ENCODE results near the gene CENPX. TPM values are rescaled to one million over a fixed set of nuclear protein-coding genes. Genes with fewer than 3 reads are reported as not detected.

The CENPX gene
- total RNA-seq, 1 donor from 2014 or later: 40.2 TPM

- no peak for DNase-seq
- Histone ChIP-seq H3K27me3 (no peaks in the 10 kb centered on the region), H3K4me1 (peaks cover 3% of the 10 kb centered on the region), H3K36me3 (peaks cover 4% of the 10 kb centered on the region), H3K4me3 (no peak overlapping the region), H3K9me3 (no peaks in the 10 kb centered on the region), H3K27ac (no peak overlapping the region)
- ATAC-seq: no peak
- no peak for TF ChIP-seq CTCF (IDR thresholded peaks at IDR 0.05)
- intact Hi-C loops (cut with DNase I): no loop called here
Measured at GRCh38 chr17:81998212-81998611, 24.5 kb downstream of the CENPX start.

- TF ChIP-seq CTCF (IDR thresholded peaks at IDR 0.05): no peak
- DNase-seq (no peak), ATAC-seq (no peak)
- Histone ChIP-seq H3K4me3 (no peak overlapping the region), H3K36me3 (peaks cover 4% of the 10 kb centered on the region), H3K27ac (no peak overlapping the region), H3K9me3 (no peaks in the 10 kb centered on the region), H3K4me1 (peaks cover 14% of the 10 kb centered on the region), H3K27me3 (no peaks in the 10 kb centered on the region)
- intact Hi-C loops (cut with DNase I): no loop called here
Measured at GRCh38 chr17:81996757-81997441, 25.8 kb downstream of the CENPX start.

- intact Hi-C loops (cut with DNase I): no loop called here
- no peak for DNase-seq
Measured at GRCh38 chr17:81996232-81996756, 26.4 kb downstream of the CENPX start.

GRCh38 chr17:81995463-81996231 lies 27.0 kb downstream of the CENPX start:
- no peak for TF ChIP-seq CTCF (IDR thresholded peaks at IDR 0.05)
- ATAC-seq (no peak), DNase-seq (no peak)
- no peaks in the 10 kb centered on the region for H3K9me3 ChIP-seq
- H3K4me3 ChIP-seq: no peak overlapping the region
- peaks cover 4% of the 10 kb centered on the region for H3K36me3 ChIP-seq
- H3K27me3 ChIP-seq: no peaks in the 10 kb centered on the region
- peaks cover 26% of the 10 kb centered on the region for H3K4me1 ChIP-seq
- intact Hi-C loops (cut with DNase I): no loop called here
- H3K27ac ChIP-seq: no peak overlapping the region

More at GRCh38 chr17:81996232-81996756, 26.4 kb downstream of the CENPX start:
- H3K27me3 ChIP-seq: no peaks in the 10 kb centered on the region
- H3K4me3 ChIP-seq: no peak overlapping the region
- ATAC-seq: no peak
- TF ChIP-seq CTCF (IDR thresholded peaks at IDR 0.05): no peak
- H3K4me1 ChIP-seq: peaks cover 20% of the 10 kb centered on the region
- H3K36me3 ChIP-seq: peaks cover 4% of the 10 kb centered on the region
- no peaks in the 10 kb centered on the region for H3K9me3 ChIP-seq
- H3K27ac ChIP-seq: no peak overlapping the region

- DNase-seq (no peak), ATAC-seq (no peak)
- Histone ChIP-seq H3K27ac (no peak overlapping the region), H3K4me3 (no peak overlapping the region), H3K4me1 (peaks cover 26% of the 10 kb centered on the region), H3K27me3 (no peaks in the 10 kb centered on the region), H3K9me3 (no peaks in the 10 kb centered on the region), H3K36me3 (peaks cover 4% of the 10 kb centered on the region)
- intact Hi-C loops (cut with DNase I): no loop called here
- no peak for TF ChIP-seq CTCF (IDR thresholded peaks at IDR 0.05)
Measured at GRCh38 chr17:81994593-81995462, 27.9 kb downstream of the CENPX start.

Data from upper lobe of right lung (tissue), 1 donor.